Vagina (tissue), 2 donors: ENCODE results near the gene PBRM1.

Experiments
- POLR2A ChIP-seq, 2 donors: fragments of 450-650 bp; IDR thresholded peaks; one replicate each; pipeline ENCODE4 v1.6.1; 2017; ENCODE audit warnings: antibody characterized with exemption in 2 of 2, mild to moderate bottlenecking in 2 of 2, moderate library complexity in 2 of 2
- POLR2AphosphoS5 ChIP-seq, 2 donors: sonication (generic); formaldehyde crosslinking; IDR thresholded peaks; one replicate each; pipeline ENCODE4 v1.9.0; 2017; ENCODE audit warnings: antibody characterized with exemption in 2 of 2, mild to moderate bottlenecking in 2 of 2, low read depth in 1 of 2; ENCODE audit not compliant: insufficient read depth in 1 of 2

GRCh38 chr3:52506266-52506966 is 179.3 kb downstream of the PBRM1 start:
- TF ChIP-seq POLR2A (IDR thresholded peaks at IDR 0.05) (no peak), POLR2AphosphoS5 (IDR thresholded peaks at IDR 0.05; ENCODE audit: insufficient read depth in 1 of 2, low read depth in 1 of 2) (no peak)
